Hindlimb muscle (tissue), 1 donor: ENCODE data around the gene GIMAP7. TPM values are rescaled to one million over a fixed set of nuclear protein-coding genes. Genes with fewer than 3 reads are reported as not detected.
"Not testable (repeated sequence)": the region's sequence is repeated elsewhere in the genome, so short reads cannot be mapped to it uniquely, and the experiment has no call there.

Experiments
- DNase-seq: peaks from one replicate; pipeline ENCODE4 v3.0.0-alpha.2; 2013
- polyA plus RNA-seq: library from polyadenylated mRNA; unstranded; fragments of 120-200 nt; gene quantifications from one replicate; pipeline ENCODE4 v1.2.1, GENCODE V29; 2013; ENCODE audit not compliant: insufficient read length

Gene GIMAP7
- 9.0 TPM for polyA plus RNA-seq

GRCh38 chr7:150514748-150515222 lies at the start of gene GIMAP7:
Gene GIMAP7 (plus strand): TSS chr7:150514872. CDS start chr7:150519975, 5,103 bp downstream.
- DNase-seq: no peak

- no peak for DNase-seq
Observed at GRCh38 chr7:150464962-150465361, 49.7 kb upstream of the GIMAP7 start.

DNA sequence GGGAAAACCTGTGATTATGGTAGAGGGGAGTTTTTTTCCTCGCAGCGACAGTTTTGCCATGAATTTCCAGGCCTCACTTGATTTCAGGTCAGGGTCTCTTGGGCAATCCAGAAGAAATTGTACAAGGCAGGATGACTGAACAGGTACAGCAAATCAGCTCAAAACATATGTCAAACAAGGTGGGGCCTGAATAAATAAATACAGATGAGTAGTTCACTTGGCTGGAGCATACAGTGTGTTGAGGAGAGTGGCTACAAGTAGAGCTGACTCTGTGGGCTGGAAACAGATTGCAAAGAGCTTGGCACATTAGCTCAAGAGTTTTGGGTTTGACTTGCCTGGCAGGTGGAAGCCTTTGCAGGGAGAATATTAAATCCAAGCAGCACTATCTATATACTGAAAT lies 49.3 kb upstream of the GIMAP7 start:
- DNase-seq: no peak

DNA sequence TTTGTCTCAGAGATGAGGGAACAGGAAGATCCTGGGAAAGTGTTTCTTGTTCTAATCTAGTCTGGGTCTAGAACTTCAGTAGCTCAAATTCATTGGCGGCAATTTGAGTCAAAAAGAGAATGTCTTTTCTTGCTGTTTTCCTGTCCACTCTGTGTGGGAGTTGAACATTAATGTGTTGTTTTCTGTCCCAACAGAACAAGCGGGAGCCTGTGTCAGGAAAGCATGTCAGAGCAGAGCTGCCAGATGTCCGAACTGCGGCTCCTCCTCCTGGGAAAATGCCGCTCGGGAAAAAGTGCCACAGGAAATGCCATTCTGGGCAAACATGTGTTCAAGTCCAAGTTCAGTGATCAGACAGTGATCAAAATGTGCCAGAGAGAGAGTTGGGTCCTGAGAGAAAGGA lies 48.2 kb upstream of the GIMAP7 start:
- DNase-seq: no peak

GRCh38 chr7:150468241-150468640 lies 46.4 kb upstream of the GIMAP7 start:
- DNase-seq: no peak

DNA sequence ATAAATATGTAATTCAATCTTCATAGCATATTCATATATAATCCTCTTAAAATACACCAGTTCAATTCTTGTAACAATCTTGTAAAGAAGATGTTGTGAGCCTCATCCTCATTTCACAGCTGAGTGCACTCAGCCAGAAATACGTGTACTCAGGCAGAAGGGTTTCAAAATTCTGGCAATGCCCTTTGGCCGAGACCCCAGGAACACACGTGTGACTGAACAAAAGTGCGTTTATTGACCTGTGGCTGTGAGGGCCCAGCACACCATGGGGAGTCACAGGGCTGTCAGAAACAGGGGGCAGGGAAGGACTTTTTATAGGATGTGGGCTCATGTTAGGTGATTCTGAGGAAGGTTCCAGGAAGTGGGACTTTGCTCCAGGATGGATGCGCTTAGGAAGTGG lies 42.8 kb upstream of the GIMAP7 start:
- no peak for DNase-seq

DNA sequence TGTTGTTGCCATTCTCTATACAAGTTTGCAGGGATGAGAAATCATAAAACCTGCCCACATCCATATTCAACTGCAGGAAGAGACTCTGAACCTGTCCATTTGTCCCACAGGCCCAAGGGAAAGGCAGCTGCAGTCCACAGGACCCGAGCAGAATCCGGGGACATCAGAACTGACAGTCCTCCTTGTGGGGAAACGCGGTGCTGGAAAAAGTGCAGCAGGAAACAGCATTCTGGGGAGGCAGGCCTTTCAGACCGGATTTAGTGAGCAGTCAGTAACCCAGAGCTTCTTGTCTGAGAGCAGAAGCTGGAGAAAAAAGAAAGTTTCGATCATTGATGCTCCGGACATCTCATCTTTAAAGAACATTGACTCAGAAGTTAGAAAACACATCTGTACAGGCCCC lies 40.8 kb upstream of the GIMAP7 start:
- no peak for DNase-seq

DNA sequence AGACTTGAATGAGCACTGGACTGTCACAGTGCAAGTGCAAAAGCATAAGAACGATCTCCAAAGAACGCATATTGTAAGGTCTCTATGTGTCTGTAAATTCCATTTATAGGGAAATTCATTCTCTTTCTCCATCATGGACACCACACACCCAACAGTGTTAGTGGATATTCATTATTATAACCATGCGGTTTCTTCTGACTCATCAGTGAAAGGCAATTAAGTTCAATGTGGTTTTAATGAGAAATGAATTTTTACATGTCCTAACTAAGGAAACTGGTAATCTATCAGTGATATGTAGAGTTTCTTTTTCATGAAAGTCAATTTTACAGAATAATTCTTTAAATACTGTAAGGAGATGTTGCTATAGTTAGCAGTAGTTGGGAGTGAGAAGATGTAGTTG lies 38.4 kb upstream of the GIMAP7 start:
- DNase-seq: no peak

GRCh38 chr7:150476819-150477631 lies 37.6 kb upstream of the GIMAP7 start:
- no peak for DNase-seq

GRCh38 chr7:150479023-150479716 lies 35.5 kb upstream of the GIMAP7 start:
- no peak for DNase-seq

GRCh38 chr7:150481186-150481920 lies 33.3 kb upstream of the GIMAP7 start:
- no peak for DNase-seq

GRCh38 chr7:150481922-150482321 lies 32.8 kb upstream of the GIMAP7 start:
- DNase-seq: no peak

DNA sequence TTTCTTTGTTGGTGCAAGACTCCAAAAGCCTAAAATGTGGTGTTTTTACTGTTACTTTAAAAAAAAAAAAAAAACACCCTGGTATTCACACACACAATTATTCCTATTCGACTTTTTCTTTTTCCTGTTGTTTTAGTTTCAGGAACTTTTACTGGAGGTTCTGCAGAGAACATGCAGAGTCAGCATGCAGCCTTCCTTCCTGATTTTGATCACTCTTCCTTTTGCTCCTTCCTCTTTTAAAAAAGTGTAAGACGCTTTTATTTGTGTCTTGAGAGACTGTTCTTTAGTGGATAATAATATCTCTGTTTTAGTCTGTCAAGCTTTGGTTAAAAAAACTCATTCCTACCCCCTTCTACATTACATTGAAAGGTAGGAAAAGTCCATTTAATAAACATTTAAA lies 31.2 kb upstream of the GIMAP7 start:
- DNase-seq: not testable (repeated sequence)

- not testable (repeated sequence) for DNase-seq
Observed at GRCh38 chr7:150484071-150484470, 30.6 kb upstream of the GIMAP7 start.

DNA sequence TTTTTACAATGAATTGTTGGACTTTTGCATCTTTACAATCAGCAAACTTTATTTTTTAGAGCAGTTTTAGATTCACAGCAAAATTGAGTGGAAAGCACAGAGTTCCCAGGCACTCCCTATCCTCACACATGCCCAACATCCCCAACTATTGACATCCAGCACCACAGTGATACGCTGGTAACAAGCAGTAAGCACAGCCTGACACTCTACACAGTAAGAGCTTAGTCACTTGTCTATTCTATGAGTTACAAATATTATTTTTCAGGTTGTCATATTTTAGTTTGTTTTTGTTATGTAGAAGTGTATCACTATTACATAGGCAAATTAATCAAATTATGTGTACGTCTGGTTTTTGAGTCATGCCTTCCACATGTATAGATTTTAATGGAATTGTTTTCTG lies 27.0 kb upstream of the GIMAP7 start:
- DNase-seq: no peak

DNA sequence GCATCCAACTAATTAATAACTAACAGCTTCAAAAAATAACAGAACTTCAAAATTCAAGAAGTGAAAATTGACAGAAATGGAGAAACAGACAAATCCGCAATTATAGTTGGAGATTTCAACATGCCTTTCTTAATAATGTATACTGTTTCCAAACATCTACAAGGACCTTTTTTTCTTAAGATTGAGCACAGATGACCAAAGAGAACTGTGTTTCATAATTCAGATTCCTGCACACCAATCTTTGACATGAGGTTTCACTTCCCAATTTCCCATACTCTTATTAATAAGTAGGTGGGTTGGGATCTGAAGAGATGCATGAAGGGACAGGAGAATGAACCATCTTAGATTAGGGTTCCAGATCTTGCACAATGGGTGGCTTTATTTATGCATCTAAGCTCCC lies 24.9 kb upstream of the GIMAP7 start:
- DNase-seq: no peak

DNA sequence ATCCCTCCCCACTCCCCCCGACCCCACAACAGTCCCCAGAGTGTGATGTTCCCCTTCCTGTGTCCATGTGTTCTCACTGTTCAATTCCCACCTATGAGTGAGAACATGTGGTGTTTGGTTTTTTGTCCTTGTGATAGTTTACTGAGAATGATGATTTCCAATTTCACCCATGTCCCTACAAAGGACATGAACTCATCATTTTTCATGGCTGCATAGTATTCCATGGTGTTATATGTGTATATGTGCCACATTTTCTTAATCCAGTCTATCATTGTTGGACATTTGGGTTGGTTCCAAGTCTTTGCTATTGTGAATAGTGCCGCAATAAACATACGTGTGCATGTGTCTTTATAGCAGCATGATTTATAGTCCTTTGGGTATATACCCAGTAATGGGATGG lies 21.2 kb upstream of the GIMAP7 start:
- not testable (repeated sequence) for DNase-seq

DNA sequence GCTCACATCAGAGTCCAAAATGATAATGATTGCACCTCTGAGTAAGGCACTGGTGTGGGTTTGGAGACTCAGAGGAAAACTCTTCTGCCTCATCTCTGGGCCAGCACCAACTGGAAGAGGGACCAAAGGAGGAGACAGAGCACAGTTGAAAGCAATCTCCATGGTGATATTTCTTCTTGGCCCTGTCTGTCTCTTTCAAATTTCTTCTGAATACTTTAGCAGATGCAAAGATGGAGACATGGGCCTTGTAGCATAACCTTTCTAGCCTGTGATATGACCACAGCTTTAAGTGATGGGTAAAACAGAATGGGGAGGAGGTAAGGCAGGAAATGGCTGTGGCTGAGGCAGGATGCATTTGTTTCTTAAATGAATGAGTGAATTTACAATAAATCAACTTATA lies 12.2 kb upstream of the GIMAP7 start:
- no peak for DNase-seq

DNA sequence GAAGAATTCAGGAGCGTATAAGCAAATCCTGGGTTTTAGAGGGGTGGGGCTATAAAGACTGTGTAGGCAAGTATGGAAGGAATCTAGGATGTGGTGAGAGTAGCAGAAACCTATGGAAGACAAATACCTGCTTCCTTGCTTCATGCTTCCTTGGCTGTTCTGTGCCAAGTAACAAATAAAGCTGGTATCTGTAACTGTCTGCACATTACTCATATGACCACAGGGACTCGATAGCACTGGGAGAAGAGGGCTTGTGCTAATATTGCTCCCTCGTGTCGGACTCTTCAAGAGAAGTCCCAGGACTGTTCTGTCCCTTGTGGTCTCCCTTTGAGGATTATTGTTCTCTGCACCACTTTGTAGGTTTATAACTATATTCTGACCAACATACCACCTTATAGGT lies 11.5 kb upstream of the GIMAP7 start:
- DNase-seq: no peak

DNA sequence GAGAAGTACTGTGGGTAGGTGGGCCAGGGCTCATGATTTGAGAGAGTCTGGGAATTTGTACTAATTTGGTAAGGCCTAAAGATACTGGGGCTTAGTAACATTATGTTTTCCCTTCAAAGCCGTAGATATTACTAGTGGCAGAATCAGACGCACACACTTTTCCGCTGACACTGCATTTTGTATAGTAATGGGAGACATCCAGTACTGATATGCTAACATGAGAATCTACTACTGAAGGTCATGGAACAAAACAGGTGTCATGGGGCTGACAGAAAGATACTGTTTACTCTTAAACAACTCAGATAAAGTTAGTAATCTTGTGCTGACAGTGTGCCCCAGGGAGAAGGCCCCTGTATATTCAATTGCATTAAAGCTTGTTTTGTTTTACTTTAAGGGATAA lies 11.1 kb upstream of the GIMAP7 start:
- DNase-seq: no peak

GRCh38 chr7:150507947-150508602 lies 6.6 kb upstream of the GIMAP7 start:
- DNase-seq: no peak

- no peak for DNase-seq
Observed at GRCh38 chr7:150511048-150511447, 3.6 kb upstream of the GIMAP7 start.

GRCh38 chr7:150513758-150514157 lies 914 bp upstream of the GIMAP7 start:
- DNase-seq: no peak
